H1 (cell line): Measurements from ENCODE around the gene EIF4E3. TPM values are rescaled to one million over a fixed set of nuclear protein-coding genes. Genes with fewer than 3 reads are reported as not detected.

Source experiments
- CTCF ChIA-PET: fragments of 300-600 bp; sonication (Branson Sonifier 250); formaldehyde crosslinking; loops from one replicate; lab custom pipeline; 2021; ENCODE audit not compliant: partially characterized antibody; lab: Charles Lee
- POLR2A ChIA-PET: fragments of 300-600 bp; sonication (Branson Sonifier 250); formaldehyde crosslinking; loops from one replicate; lab custom pipeline; 2021; ENCODE audit warnings: inconsistent platforms; ENCODE audit not compliant: partially characterized antibody; lab: Charles Lee
- DNase-seq, 2 experiments: peaks; one replicate each; pipeline versions ENCODE4 v3.0.0 to v3.0.0-alpha.2; 2010 to 2022; ENCODE audit warnings: low spot score in 2 of 2, low read depth in 1 of 2, mixed read lengths in 1 of 2
- FAIRE-seq: peaks from 2 replicates; lab custom pipeline; 2011; peaks lifted over from hg19 to GRCh38; lab: Jason Lieb, UNC
- H2AFZ ChIP-seq: 2 replicates; pipeline ENCODE4 v1.8.1; 2012; ENCODE audit warnings: low read length, inconsistent platforms
- H2AK5ac ChIP-seq: 2 replicates; pipeline ENCODE4 v1.6.1; 2013; ENCODE audit warnings: low read depth, low read length
- H2BK120ac ChIP-seq: replicated peaks from 2 replicates; pipeline ENCODE3; 2013; ENCODE audit warnings: low read depth, low read length, inconsistent platforms
- H2BK12ac ChIP-seq: 2 replicates; pipeline ENCODE4 v1.6.1; 2013; ENCODE audit warnings: low read depth, low read length
- H2BK15ac ChIP-seq: 2 replicates; pipeline ENCODE4 v1.6.1; 2013; ENCODE audit warnings: low read length
- H2BK20ac ChIP-seq: 2 replicates; pipeline ENCODE4 v1.6.1; 2013; ENCODE audit warnings: low read length
- H2BK5ac ChIP-seq: 2 replicates; pipeline ENCODE4 v1.6.1; 2013; ENCODE audit warnings: low read depth, low read length
- H3K14ac ChIP-seq: 2 replicates; pipeline ENCODE4 v1.6.1; 2013; ENCODE audit warnings: inconsistent platforms; ENCODE audit not compliant: insufficient read length
- H3K18ac ChIP-seq: 2 replicates; pipeline ENCODE4 v1.6.1; 2013; ENCODE audit warnings: low read length; ENCODE audit errors: extremely low read depth
- H3K23ac ChIP-seq: 2 replicates; pipeline ENCODE4 v1.6.1; 2013; ENCODE audit warnings: inconsistent platforms; ENCODE audit not compliant: insufficient read length
- H3K23me2 ChIP-seq: 2 replicates; pipeline ENCODE4 v1.6.1; 2013; ENCODE audit warnings: low read depth, low read length
- H3K27ac ChIP-seq: 2 replicates; pipeline ENCODE4 v1.6.1; 2011; ENCODE audit warnings: low read depth, low read length, inconsistent platforms
- H3K27me3 ChIP-seq, 4 experiments: replicated peaks in 1 of 4; 1 replicate in 1 of 4; 2 replicates in 3 of 4; pipeline versions ENCODE4 v1.6.1 to v1.8.1; 2011 to 2013; ENCODE audit warnings: low read length in 3 of 4, mild to moderate bottlenecking in 3 of 4, inconsistent platforms in 2 of 4, mixed read lengths in 2 of 4, moderate library complexity in 1 of 4; ENCODE audit not compliant: control insufficient read depth in 3 of 4, insufficient read depth in 3 of 4; ENCODE audit errors: extremely low read depth in 1 of 4
- H3K36me3 ChIP-seq, 4 experiments: 2 replicates each; pipeline versions ENCODE4 v1.6.1 to v1.8.1; 2011 to 2013; ENCODE audit warnings: mild to moderate bottlenecking in 4 of 4, low read length in 3 of 4, moderate library complexity in 2 of 4, control low read depth in 1 of 4, inconsistent platforms in 1 of 4; ENCODE audit not compliant: insufficient read depth in 4 of 4, control insufficient read depth in 2 of 4
- H3K4ac ChIP-seq: replicated peaks from 2 replicates; pipeline ENCODE3; 2013; ENCODE audit warnings: low read length, low read depth, mixed read lengths, inconsistent platforms; ENCODE audit not compliant: insufficient read length
- H3K4me1 ChIP-seq, 4 experiments: replicated peaks in 1 of 4; 1 replicate in 1 of 4; 2 replicates in 3 of 4; pipeline versions ENCODE4 v1.6.1 to v1.8.1; 2011 to 2013; ENCODE audit warnings: low read length in 3 of 4, inconsistent platforms in 2 of 4, mixed read lengths in 1 of 4; ENCODE audit not compliant: insufficient read depth in 4 of 4, control insufficient read depth in 3 of 4
- H3K4me2 ChIP-seq, 2 experiments: 2 replicates each; pipeline versions ENCODE4 v1.6.1 to v1.8.1; 2011 to 2013; ENCODE audit warnings: low read depth in 2 of 2, low read length in 2 of 2, control low read depth in 1 of 2, inconsistent platforms in 1 of 2, mild to moderate bottlenecking in 1 of 2; ENCODE audit not compliant: insufficient read depth in 1 of 2
- H3K4me3 ChIP-seq, 4 experiments: fragments of 200-600, 300-600 bp in 1 of 4; sonication (generic), shearing (Covaris generic), sonication (Bioruptor Twin) in 1 of 4; 2 replicates each; pipeline versions ENCODE4 v1.5.1 to v1.8.1; 2011 to 2016; ENCODE audit warnings: low read length in 4 of 4, low read depth in 3 of 4, control low read depth in 2 of 4, inconsistent platforms in 2 of 4, mild to moderate bottlenecking in 2 of 4, mixed read lengths in 1 of 4, moderate library complexity in 1 of 4; ENCODE audit not compliant: insufficient read depth in 2 of 4; ENCODE audit errors: extremely low read depth in 1 of 4
- H3K56ac ChIP-seq: replicated peaks from 2 replicates; pipeline ENCODE3; 2013; ENCODE audit warnings: low read depth, mild to moderate bottlenecking, mixed read lengths, low read length, inconsistent platforms; ENCODE audit not compliant: insufficient read length
- H3K79me1 ChIP-seq: 2 replicates; pipeline ENCODE4 v1.6.1; 2013; ENCODE audit warnings: low read depth, low read length, control low read depth
- H3K79me2 ChIP-seq, 2 experiments: 2 replicates each; pipeline versions ENCODE4 v1.6.1 to v1.8.1; 2012 to 2013; ENCODE audit warnings: low read length in 2 of 2, mild to moderate bottlenecking in 2 of 2, inconsistent platforms in 1 of 2; ENCODE audit not compliant: insufficient read depth in 2 of 2, control insufficient read depth in 1 of 2
- H3K9ac ChIP-seq, 4 experiments: replicated peaks in 1 of 4; 1 replicate in 1 of 4; 2 replicates in 3 of 4; pipeline versions ENCODE4 v1.6.1 to v1.8.1; 2011 to 2013; ENCODE audit warnings: low read depth in 3 of 4, low read length in 3 of 4, control low read depth in 2 of 4, mild to moderate bottlenecking in 2 of 4, moderate library complexity in 2 of 4, inconsistent platforms in 1 of 4; ENCODE audit errors: extremely low read depth in 1 of 4
- H3K9me3 ChIP-seq, 2 experiments: 2 replicates each; pipeline versions ENCODE4 v1.6.1 to v1.8.1; 2012 to 2013; ENCODE audit warnings: mild to moderate bottlenecking in 2 of 2, moderate library complexity in 2 of 2, control low read depth in 1 of 2, inconsistent platforms in 1 of 2, low read depth in 1 of 2, low read length in 1 of 2, mixed read lengths in 1 of 2; ENCODE audit not compliant: insufficient read depth in 2 of 2
- H4K20me1 ChIP-seq, 2 experiments: replicated peaks in 1 of 2; 2 replicates each; pipeline versions ENCODE3 to v1.8.1; 2011 to 2013; ENCODE audit warnings: inconsistent platforms in 2 of 2, low read length in 2 of 2, mild to moderate bottlenecking in 1 of 2; ENCODE audit not compliant: insufficient read depth in 2 of 2, control insufficient read depth in 1 of 2
- H4K5ac ChIP-seq: 2 replicates; pipeline ENCODE4 v1.6.1; 2013; ENCODE audit warnings: low read length, low read depth, mixed read lengths, inconsistent platforms; ENCODE audit not compliant: insufficient read length
- H4K8ac ChIP-seq: 2 replicates; pipeline ENCODE4 v1.8.0; 2013; ENCODE audit warnings: mild to moderate bottlenecking, moderate library complexity, low read length, inconsistent platforms; ENCODE audit not compliant: insufficient read depth; ENCODE audit errors: extremely low read depth
- H4K91ac ChIP-seq: replicated peaks from 2 replicates; pipeline ENCODE3; 2013; ENCODE audit warnings: low read length, mixed read lengths, inconsistent platforms; ENCODE audit not compliant: insufficient read length
- ASH2L ChIP-seq: fragments of 200-600, 300-600 bp; sonication (generic); IDR thresholded peaks from one replicate; pipeline ENCODE4 v1.7.1; 2017; ENCODE audit warnings: low read length
- CEBPB ChIP-seq: IDR thresholded peaks from 2 replicates; pipeline ENCODE4 v1.6.1; 2012; ENCODE audit warnings: low read depth, low read length
- CREB1 ChIP-seq: IDR thresholded peaks from 2 replicates; pipeline ENCODE4 v1.6.1; 2012; ENCODE audit warnings: inconsistent platforms
- CTCF ChIP-seq, 3 experiments: IDR thresholded peaks; 1 replicate in 2 of 3; 2 replicates in 1 of 3; pipeline versions ENCODE4 v1.5.1 to v1.6.1; 2011; ENCODE audit warnings: low read length in 3 of 3, mild to moderate bottlenecking in 3 of 3, inconsistent platforms in 2 of 3, low read depth in 1 of 3, moderate library complexity in 1 of 3; ENCODE audit not compliant: insufficient read depth in 1 of 3; ENCODE audit errors: control extremely low read depth in 1 of 3
- KDM4A ChIP-seq: IDR thresholded peaks from one replicate; pipeline ENCODE4 v1.7.1; 2012; ENCODE audit warnings: low read depth, mild to moderate bottlenecking, moderate library complexity, low read length, inconsistent platforms; ENCODE audit not compliant: severe bottlenecking
- MAFK ChIP-seq: IDR thresholded peaks from 2 replicates; pipeline ENCODE4 v1.6.1; 2012; ENCODE audit warnings: low read depth, mild to moderate bottlenecking, improper control_type of control experiment, low read length
- PHF8 ChIP-seq: fragments of 200-600 bp; sonication (generic); conservative IDR thresholded peaks from 2 replicates; pipeline ENCODE4 v1.7.1; 2012; ENCODE audit warnings: low read depth, mild to moderate bottlenecking, inconsistent platforms, low read length, moderate library complexity
- RNF2 ChIP-seq: fragments of 200-900, 300-1000 bp; sonication (generic); IDR thresholded peaks from 2 replicates; pipeline ENCODE4 v1.7.1; 2016; ENCODE audit warnings: borderline replicate concordance, low read depth, mild to moderate bottlenecking, antibody characterized with exemption, low read length; ENCODE audit not compliant: poor library complexity, severe bottlenecking; ENCODE audit errors: missing control alignments
- SAP30 ChIP-seq: fragments of 300-600 bp; sonication (generic); IDR thresholded peaks from 2 replicates; pipeline ENCODE4 v1.7.1; 2012; ENCODE audit warnings: low read length, moderate library complexity, mild to moderate bottlenecking, inconsistent platforms; ENCODE audit not compliant: insufficient read depth, insufficient replicate concordance
- SP1 ChIP-seq: IDR thresholded peaks from 2 replicates; pipeline ENCODE4 v1.6.1; 2011; ENCODE audit warnings: low read depth, low read length
- TEAD4 ChIP-seq: IDR thresholded peaks from 2 replicates; pipeline ENCODE4 v1.6.1; 2012; ENCODE audit warnings: low read depth, low read length, inconsistent platforms, mixed read lengths
- YY1 ChIP-seq: IDR thresholded peaks from 2 replicates; pipeline ENCODE4 v1.6.1; 2011; ENCODE audit warnings: low read depth, mild to moderate bottlenecking, low read length
- WGBS, 2 experiments: shearing (Covaris generic) in 1 of 2; methylation state at CpG; one replicate each; pipeline versions ENCODE4 v1.1.6 to v1.1.7; 2013 to 2015; ENCODE audit warnings: low lambda C conversion rate in 2 of 2, mixed read lengths in 2 of 2, inconsistent platforms in 1 of 2, low coverage in 1 of 2, missing lambda C conversion rate in 1 of 2; ENCODE audit not compliant: insufficient replicate concordance in 2 of 2, insufficient coverage in 1 of 2, insufficient read length in 1 of 2; ENCODE audit errors: extremely low coverage in 1 of 2, missing lambda C conversion rate in 1 of 2; 5-methylcytosine and 5-hydroxymethylcytosine counted together
- polyA plus RNA-seq, 7 experiments: library from polyadenylated mRNA; depleted of rRNA in 3 of 7; stranded (reverse) in 5 of 7; unstranded in 2 of 7; fragments of >200 nt in 5 of 7; fragments of 200-250 nt in 2 of 7; gene quantifications; 1 replicate in 5 of 7; 2 replicates in 1 of 7; 4 replicates in 1 of 7; pipeline versions ENCODE4 v1.2.1 to v1.2.3, GENCODE V29; 2011 to 2013; ENCODE audit warnings: missing spikeins in 2 of 7, mixed read lengths in 2 of 7
- total RNA-seq: library from RNA; stranded (reverse); fragmentation: NEBNext Ultra II Directional; extraction: Animal tissue kit (Norgen Biotek cat#: 25700); gene quantifications from 2 replicates; pipeline ENCODE4 v1.2.1, GENCODE V29; 2021

Gene EIF4E3
- total and polyA plus RNA-seq, 2 of the 8 experiments (the other 6 are each of a cell fraction or from before 2014, with no cell fraction given) = 5.2 to 17.0 TPM

- DNase-seq (no peak), FAIRE-seq (no peak)
- H2BK20ac ChIP-seq = no peak overlapping the region
- H2BK5ac ChIP-seq = no peak overlapping the region
- H3K4me3 ChIP-seq = no peak overlapping the region
- CTCF ChIA-PET = interaction anchor here (0.6 to 1.4 kb wide), 3 partner anchors 33 to 1673 kb away, joined by 3 to 4 read pairs (median 3); no protein-coding TSS in a partner anchor
- no peak overlapping the region for H3K23ac ChIP-seq
- H2BK15ac ChIP-seq = no peak overlapping the region
- no peak overlapping the region for H3K56ac ChIP-seq
- WGBS, 2 experiments = 93% methylated on average over 5 of the region's 5 CpGs; no CpG with 5 or more reads in 1 of the 2 experiments
- no peak overlapping the region for H4K8ac ChIP-seq
- H3K79me1 ChIP-seq = no peaks in the 10 kb centered on the region
- H3K23me2 ChIP-seq = no peaks in the 10 kb centered on the region
- no peaks in the 10 kb centered on the region for H3K27me3 ChIP-seq
- H2BK12ac ChIP-seq = no peak overlapping the region
- peaks cover 0 to 2% (median 0%) of the 10 kb centered on the region in 4 experiments; a peak in 1 of 7 replicates for H3K4me1 ChIP-seq
- H3K79me2 ChIP-seq = no peaks in the 10 kb centered on the region
- no peak overlapping the region for H3K14ac ChIP-seq
- POLR2A ChIA-PET = interaction anchor here (0.7 to 1.7 kb wide), 3 partner anchors 10 to 1709 kb away, joined by 3 read pairs; no protein-coding TSS in a partner anchor
- H3K18ac ChIP-seq = no peak overlapping the region
- no peaks in the 10 kb centered on the region for H3K36me3 ChIP-seq
- no peaks in the 10 kb centered on the region for H3K9me3 ChIP-seq
- no peak overlapping the region for H4K91ac ChIP-seq
- no peak overlapping the region for H3K9ac ChIP-seq
- H3K27ac ChIP-seq = no peak overlapping the region
- H3K4ac ChIP-seq = no peak overlapping the region
- H4K5ac ChIP-seq = no peak overlapping the region
- no peak overlapping the region for H2BK120ac ChIP-seq
- H3K4me2 ChIP-seq = no peak overlapping the region
- H2AK5ac ChIP-seq = no peak overlapping the region
- H4K20me1 ChIP-seq = no peaks in the 10 kb centered on the region
- H2AFZ ChIP-seq = no peak overlapping the region
- TF ChIP-seq SP1 (no peak), TEAD4 (no peak), CREB1 (no peak), MAFK (no peak), PHF8 (no peak), SAP30 (no peak), ASH2L (no peak), YY1 (no peak), CTCF (IDR thresholded peaks at IDR 0.05; ENCODE audit: control extremely low read depth in 1 of 3, insufficient read depth in 1 of 3, low read depth in 1 of 3, low read length in 3 of 3) (no peak), KDM4A (no peak), RNF2 (no peak), CEBPB (no peak)
These were observed 38.2 kb upstream of the EIF4E3 start for GRCh38 chr3:71763426-71763825.
